HEK293 (cell line): ENCODE data around the gene MZB1.

Source experiments
- BCL11A ChIP-seq: fragments of 450-650 bp; formaldehyde crosslinking; IDR thresholded peaks from 2 replicates; pipeline ENCODE4 v1.5.1; 2016; ENCODE audit warnings: low read depth, missing biosample characterization, missing genetic modification characterization
- GFI1B ChIP-seq: fragments of 450-650 bp; formaldehyde crosslinking; IDR thresholded peaks from 2 replicates; pipeline ENCODE4 v1.5.1; 2016; ENCODE audit warnings: missing biosample characterization, missing genetic modification characterization
- HOXC10 ChIP-seq: sonication (generic); formaldehyde crosslinking; IDR thresholded peaks from 2 replicates; pipeline ENCODE4 v1.8.1; 2023; ENCODE audit warnings: mild to moderate bottlenecking, missing genetic modification reagents
- OSR2 ChIP-seq: fragments of 450-650 bp; formaldehyde crosslinking; IDR thresholded peaks from 2 replicates; pipeline ENCODE4 v1.5.1; 2016; ENCODE audit warnings: missing biosample characterization, missing genetic modification characterization
- PRDM1 ChIP-seq: fragments of 450-650 bp; formaldehyde crosslinking; IDR thresholded peaks from 2 replicates; pipeline ENCODE4; 2016; ENCODE audit warnings: missing biosample characterization, missing genetic modification characterization
- SCRT1 ChIP-seq: fragments of 450-650 bp; formaldehyde crosslinking; IDR thresholded peaks from 2 replicates; pipeline ENCODE4 v1.5.1; 2016; ENCODE audit warnings: missing biosample characterization, missing genetic modification characterization, borderline replicate concordance
- SP7 ChIP-seq: fragments of 450-650 bp; formaldehyde crosslinking; IDR thresholded peaks from 2 replicates; pipeline ENCODE4 v1.5.1; 2016; ENCODE audit warnings: missing biosample characterization, missing genetic modification characterization
- ZFP41 ChIP-seq: fragments of 450-650 bp; formaldehyde crosslinking; IDR thresholded peaks from 2 replicates; pipeline ENCODE4 v1.5.1; 2016; ENCODE audit warnings: missing biosample characterization, missing genetic modification characterization, borderline replicate concordance
- ZIC2 ChIP-seq: fragments of 450-650 bp; formaldehyde crosslinking; IDR thresholded peaks from 2 replicates; pipeline ENCODE4 v1.5.1; 2016; ENCODE audit warnings: missing biosample characterization, missing genetic modification characterization
- ZNF112 ChIP-seq: fragments of 450-650 bp; formaldehyde crosslinking; IDR thresholded peaks from 2 replicates; pipeline ENCODE4 v1.5.0; 2017; ENCODE audit warnings: missing biosample characterization, missing genetic modification characterization
- ZNF114 ChIP-seq: fragments of 450-650 bp; formaldehyde crosslinking; IDR thresholded peaks from 2 replicates; pipeline ENCODE4 v1.5.0; 2017; ENCODE audit warnings: missing biosample characterization, missing genetic modification characterization
- ZNF132 ChIP-seq: fragments of 450-650 bp; formaldehyde crosslinking; IDR thresholded peaks from 2 replicates; pipeline ENCODE4 v1.5.1; 2017; ENCODE audit warnings: missing biosample characterization, missing genetic modification characterization, borderline replicate concordance
- ZNF174 ChIP-seq: fragments of 450-650 bp; formaldehyde crosslinking; IDR thresholded peaks from 2 replicates; pipeline ENCODE4 v1.5.0; 2017; ENCODE audit warnings: missing biosample characterization, mild to moderate bottlenecking, missing genetic modification characterization
- ZNF2 ChIP-seq: fragments of 450-650 bp; formaldehyde crosslinking; IDR thresholded peaks from 2 replicates; pipeline ENCODE4 v1.5.1; 2016; ENCODE audit warnings: missing biosample characterization, missing genetic modification characterization
- ZNF324 ChIP-seq: fragments of 450-650 bp; formaldehyde crosslinking; IDR thresholded peaks from 2 replicates; pipeline ENCODE4 v1.5.1; 2016; ENCODE audit warnings: missing biosample characterization, missing genetic modification characterization
- ZNF426 ChIP-seq: fragments of 450-650 bp; formaldehyde crosslinking; IDR thresholded peaks from 2 replicates; pipeline ENCODE4 v1.5.1; 2017; ENCODE audit warnings: missing biosample characterization, missing genetic modification characterization, mild to moderate bottlenecking, inconsistent platforms, moderate library complexity
- ZNF473 ChIP-seq: fragments of 450-650 bp; formaldehyde crosslinking; IDR thresholded peaks from 2 replicates; pipeline ENCODE4 v1.5.1; 2017; ENCODE audit warnings: missing biosample characterization, missing genetic modification characterization
- ZNF529 ChIP-seq: fragments of 450-650 bp; formaldehyde crosslinking; IDR thresholded peaks from 2 replicates; pipeline ENCODE4 v1.5.1; 2017; ENCODE audit warnings: missing genetic modification characterization, missing biosample characterization; ENCODE audit not compliant: insufficient replicate concordance
- ZNF530 ChIP-seq: fragments of 450-650 bp; formaldehyde crosslinking; IDR thresholded peaks from 2 replicates; pipeline ENCODE4 v1.5.1; 2016; ENCODE audit warnings: low read depth, missing biosample characterization, missing genetic modification characterization
- ZNF555 ChIP-seq: fragments of 450-650 bp; formaldehyde crosslinking; conservative IDR thresholded peaks from 2 replicates; pipeline ENCODE4 v1.5.1; 2017; ENCODE audit warnings: missing biosample characterization, mild to moderate bottlenecking, missing genetic modification characterization, inconsistent platforms
- ZNF624 ChIP-seq: fragments of 450-650 bp; formaldehyde crosslinking; IDR thresholded peaks from 2 replicates; pipeline ENCODE4 v1.5.1; 2017; ENCODE audit warnings: missing biosample characterization, missing genetic modification characterization
- ZNF664 ChIP-seq: fragments of 450-650 bp; formaldehyde crosslinking; IDR thresholded peaks from 2 replicates; pipeline ENCODE4 v1.5.1; 2016; ENCODE audit warnings: missing biosample characterization, missing genetic modification characterization
- ZXDB ChIP-seq: fragments of 450-650 bp; formaldehyde crosslinking; IDR thresholded peaks from 2 replicates; pipeline ENCODE4 v1.5.1; 2016; ENCODE audit warnings: missing biosample characterization, missing genetic modification characterization
- TF ChIP-seq, protein P1 (sequence below): fragments of 450-650 bp; formaldehyde crosslinking; IDR thresholded peaks from 2 replicates; pipeline ENCODE4 v1.5.1; 2016; ENCODE audit warnings: missing biosample characterization, missing genetic modification characterization
- TF ChIP-seq, protein P2 (sequence below): fragments of 450-650 bp; formaldehyde crosslinking; IDR thresholded peaks from 2 replicates; pipeline ENCODE4 v1.5.1; 2016; ENCODE audit warnings: missing biosample characterization, missing genetic modification characterization
- TF ChIP-seq, protein P3 (sequence below): fragments of 450-650 bp; formaldehyde crosslinking; IDR thresholded peaks from 2 replicates; pipeline ENCODE4 v1.5.1; 2016; ENCODE audit warnings: missing biosample characterization, missing genetic modification characterization
- TF ChIP-seq, protein P4 (sequence below): fragments of 450-650 bp; formaldehyde crosslinking; IDR thresholded peaks from 2 replicates; pipeline ENCODE4 v1.5.1; 2016; ENCODE audit warnings: missing biosample characterization, missing genetic modification characterization, borderline replicate concordance
- TF ChIP-seq, protein P5 (sequence below): fragments of 450-650 bp; formaldehyde crosslinking; IDR thresholded peaks from 2 replicates; pipeline ENCODE4 v1.5.1; 2016; ENCODE audit warnings: missing biosample characterization, missing genetic modification characterization, low read depth
- TF ChIP-seq, protein P6 (sequence below): fragments of 450-650 bp; formaldehyde crosslinking; IDR thresholded peaks from 2 replicates; pipeline ENCODE4 v1.5.0; 2017; ENCODE audit warnings: missing biosample characterization, missing genetic modification characterization, borderline replicate concordance

The MZB1 gene

DNA sequence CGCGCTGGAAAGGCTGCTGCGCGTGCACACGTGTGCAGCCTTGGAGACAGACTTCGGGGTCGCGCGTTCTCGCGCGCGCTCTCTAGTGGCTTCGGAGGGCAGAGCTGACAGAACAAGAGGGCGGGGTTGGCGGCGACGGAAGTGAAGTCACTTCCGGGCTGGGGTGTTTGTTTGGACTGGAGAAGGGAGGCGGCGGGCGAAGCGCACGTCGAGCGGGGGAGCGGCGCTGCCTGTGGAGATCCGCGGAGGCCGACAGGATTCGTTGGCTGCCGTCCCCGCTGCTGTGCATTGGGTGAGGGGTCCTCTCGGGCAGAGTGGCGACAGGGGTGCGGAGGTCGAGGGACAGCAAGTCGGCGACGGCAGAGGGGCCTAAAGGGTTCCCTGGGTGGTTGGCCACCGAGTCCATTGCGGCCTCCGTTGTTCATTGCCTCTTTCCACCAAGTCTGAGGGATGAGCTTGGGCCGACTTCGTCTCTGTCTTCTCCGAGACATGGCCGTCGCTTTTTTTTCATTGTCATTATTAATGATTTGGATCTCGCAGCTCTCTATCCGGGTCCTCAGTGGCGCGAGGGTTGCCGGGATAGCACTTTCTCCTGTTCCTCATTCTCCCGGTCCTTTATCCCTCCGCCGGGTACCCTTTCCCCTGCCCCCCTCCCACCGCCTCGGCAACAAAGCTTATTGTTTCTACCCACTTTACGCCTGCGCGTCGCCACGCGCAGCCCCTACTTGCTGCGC is 47.9 kb downstream of the MZB1 start, which contains the start of gene PAIP2 (continued):
- TF ChIP-seq, protein P1, sequence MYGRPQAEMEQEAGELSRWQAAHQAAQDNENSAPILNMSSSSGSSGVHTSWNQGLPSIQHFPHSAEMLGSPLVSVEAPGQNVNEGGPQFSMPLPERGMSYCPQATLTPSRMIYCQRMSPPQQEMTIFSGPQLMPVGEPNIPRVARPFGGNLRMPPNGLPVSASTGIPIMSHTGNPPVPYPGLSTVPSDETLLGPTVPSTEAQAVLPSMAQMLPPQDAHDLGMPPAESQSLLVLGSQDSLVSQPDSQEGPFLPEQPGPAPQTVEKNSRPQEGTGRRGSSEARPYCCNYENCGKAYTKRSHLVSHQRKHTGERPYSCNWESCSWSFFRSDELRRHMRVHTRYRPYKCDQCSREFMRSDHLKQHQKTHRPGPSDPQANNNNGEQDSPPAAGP (tag by site-specific recombination) = peak; percentile 97
- TF ChIP-seq ZNF324 (tag by site-specific recombination) (peak; percentile 99), ZNF2 (peak; percentile 98), ZNF174 (tag by site-specific recombination) (no peak), ZNF624 (tag by site-specific recombination) (0 out of 2 replicates have a peak, but pooled peaks have one; percentile 58), BCL11A (no peak; the same call in 1 of the 2 replicates), ZXDB (peak; percentile 97), HOXC10 (0 out of 2 replicates have a peak, but pooled peaks have one; percentile 69), GFI1B (peak; percentile 55; the same call in 1 of the 2 replicates), ZIC2 (tag by site-specific recombination) (peak; percentile 55), SP7 (tag by site-specific recombination) (peak; percentile 95), ZNF664 (peak; percentile 49), ZNF426 (tag by site-specific recombination) (no peak), ZFP41 (tag by site-specific recombination) (no peak), ZNF473 (tag by site-specific recombination) (no peak), ZNF529 (tag by site-specific recombination) (no peak), ZNF132 (tag by site-specific recombination) (no peak), SCRT1 (tag by site-specific recombination) (no peak; the same call in 1 of the 2 replicates), ZNF112 (no peak), OSR2 (tag by site-specific recombination) (peak; percentile 48; the same call in 1 of the 2 replicates), ZNF114 (tag by site-specific recombination) (no peak), PRDM1 (tag by site-specific recombination) (peak; percentile 95), ZNF530 (tag by site-specific recombination) (no peak), ZNF555 (tag by site-specific recombination) (no peak)
- TF ChIP-seq, protein P2, sequence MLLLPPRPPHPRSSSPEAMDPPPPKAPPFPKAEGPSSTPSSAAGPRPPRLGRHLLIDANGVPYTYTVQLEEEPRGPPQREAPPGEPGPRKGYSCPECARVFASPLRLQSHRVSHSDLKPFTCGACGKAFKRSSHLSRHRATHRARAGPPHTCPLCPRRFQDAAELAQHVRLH (tag by site-specific recombination) = peak; percentile 89
- TF ChIP-seq, protein P3, sequence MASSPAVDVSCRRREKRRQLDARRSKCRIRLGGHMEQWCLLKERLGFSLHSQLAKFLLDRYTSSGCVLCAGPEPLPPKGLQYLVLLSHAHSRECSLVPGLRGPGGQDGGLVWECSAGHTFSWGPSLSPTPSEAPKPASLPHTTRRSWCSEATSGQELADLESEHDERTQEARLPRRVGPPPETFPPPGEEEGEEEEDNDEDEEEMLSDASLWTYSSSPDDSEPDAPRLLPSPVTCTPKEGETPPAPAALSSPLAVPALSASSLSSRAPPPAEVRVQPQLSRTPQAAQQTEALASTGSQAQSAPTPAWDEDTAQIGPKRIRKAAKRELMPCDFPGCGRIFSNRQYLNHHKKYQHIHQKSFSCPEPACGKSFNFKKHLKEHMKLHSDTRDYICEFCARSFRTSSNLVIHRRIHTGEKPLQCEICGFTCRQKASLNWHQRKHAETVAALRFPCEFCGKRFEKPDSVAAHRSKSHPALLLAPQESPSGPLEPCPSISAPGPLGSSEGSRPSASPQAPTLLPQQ (tag by site-specific recombination) = peak; percentile 85
- TF ChIP-seq, protein P4, sequence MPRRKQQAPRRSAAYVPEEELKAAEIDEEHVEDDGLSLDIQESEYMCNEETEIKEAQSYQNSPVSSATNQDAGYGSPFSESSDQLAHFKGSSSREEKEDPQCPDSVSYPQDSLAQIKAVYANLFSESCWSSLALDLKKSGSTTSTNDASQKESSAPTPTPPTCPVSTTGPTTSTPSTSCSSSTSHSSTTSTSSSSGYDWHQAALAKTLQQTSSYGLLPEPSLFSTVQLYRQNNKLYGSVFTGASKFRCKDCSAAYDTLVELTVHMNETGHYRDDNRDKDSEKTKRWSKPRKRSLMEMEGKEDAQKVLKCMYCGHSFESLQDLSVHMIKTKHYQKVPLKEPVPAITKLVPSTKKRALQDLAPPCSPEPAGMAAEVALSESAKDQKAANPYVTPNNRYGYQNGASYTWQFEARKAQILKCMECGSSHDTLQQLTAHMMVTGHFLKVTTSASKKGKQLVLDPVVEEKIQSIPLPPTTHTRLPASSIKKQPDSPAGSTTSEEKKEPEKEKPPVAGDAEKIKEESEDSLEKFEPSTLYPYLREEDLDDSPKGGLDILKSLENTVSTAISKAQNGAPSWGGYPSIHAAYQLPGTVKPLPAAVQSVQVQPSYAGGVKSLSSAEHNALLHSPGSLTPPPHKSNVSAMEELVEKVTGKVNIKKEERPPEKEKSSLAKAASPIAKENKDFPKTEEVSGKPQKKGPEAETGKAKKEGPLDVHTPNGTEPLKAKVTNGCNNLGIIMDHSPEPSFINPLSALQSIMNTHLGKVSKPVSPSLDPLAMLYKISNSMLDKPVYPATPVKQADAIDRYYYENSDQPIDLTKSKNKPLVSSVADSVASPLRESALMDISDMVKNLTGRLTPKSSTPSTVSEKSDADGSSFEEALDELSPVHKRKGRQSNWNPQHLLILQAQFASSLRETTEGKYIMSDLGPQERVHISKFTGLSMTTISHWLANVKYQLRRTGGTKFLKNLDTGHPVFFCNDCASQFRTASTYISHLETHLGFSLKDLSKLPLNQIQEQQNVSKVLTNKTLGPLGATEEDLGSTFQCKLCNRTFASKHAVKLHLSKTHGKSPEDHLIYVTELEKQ (tag by site-specific recombination) = peak; percentile 81
- TF ChIP-seq, protein P5, sequence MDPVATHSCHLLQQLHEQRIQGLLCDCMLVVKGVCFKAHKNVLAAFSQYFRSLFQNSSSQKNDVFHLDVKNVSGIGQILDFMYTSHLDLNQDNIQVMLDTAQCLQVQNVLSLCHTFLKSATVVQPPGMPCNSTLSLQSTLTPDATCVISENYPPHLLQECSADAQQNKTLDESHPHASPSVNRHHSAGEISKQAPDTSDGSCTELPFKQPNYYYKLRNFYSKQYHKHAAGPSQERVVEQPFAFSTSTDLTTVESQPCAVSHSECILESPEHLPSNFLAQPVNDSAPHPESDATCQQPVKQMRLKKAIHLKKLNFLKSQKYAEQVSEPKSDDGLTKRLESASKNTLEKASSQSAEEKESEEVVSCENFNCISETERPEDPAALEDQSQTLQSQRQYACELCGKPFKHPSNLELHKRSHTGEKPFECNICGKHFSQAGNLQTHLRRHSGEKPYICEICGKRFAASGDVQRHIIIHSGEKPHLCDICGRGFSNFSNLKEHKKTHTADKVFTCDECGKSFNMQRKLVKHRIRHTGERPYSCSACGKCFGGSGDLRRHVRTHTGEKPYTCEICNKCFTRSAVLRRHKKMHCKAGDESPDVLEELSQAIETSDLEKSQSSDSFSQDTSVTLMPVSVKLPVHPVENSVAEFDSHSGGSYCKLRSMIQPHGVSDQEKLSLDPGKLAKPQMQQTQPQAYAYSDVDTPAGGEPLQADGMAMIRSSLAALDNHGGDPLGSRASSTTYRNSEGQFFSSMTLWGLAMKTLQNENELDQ (tag by site-specific recombination) = no peak
- TF ChIP-seq, protein P6, sequence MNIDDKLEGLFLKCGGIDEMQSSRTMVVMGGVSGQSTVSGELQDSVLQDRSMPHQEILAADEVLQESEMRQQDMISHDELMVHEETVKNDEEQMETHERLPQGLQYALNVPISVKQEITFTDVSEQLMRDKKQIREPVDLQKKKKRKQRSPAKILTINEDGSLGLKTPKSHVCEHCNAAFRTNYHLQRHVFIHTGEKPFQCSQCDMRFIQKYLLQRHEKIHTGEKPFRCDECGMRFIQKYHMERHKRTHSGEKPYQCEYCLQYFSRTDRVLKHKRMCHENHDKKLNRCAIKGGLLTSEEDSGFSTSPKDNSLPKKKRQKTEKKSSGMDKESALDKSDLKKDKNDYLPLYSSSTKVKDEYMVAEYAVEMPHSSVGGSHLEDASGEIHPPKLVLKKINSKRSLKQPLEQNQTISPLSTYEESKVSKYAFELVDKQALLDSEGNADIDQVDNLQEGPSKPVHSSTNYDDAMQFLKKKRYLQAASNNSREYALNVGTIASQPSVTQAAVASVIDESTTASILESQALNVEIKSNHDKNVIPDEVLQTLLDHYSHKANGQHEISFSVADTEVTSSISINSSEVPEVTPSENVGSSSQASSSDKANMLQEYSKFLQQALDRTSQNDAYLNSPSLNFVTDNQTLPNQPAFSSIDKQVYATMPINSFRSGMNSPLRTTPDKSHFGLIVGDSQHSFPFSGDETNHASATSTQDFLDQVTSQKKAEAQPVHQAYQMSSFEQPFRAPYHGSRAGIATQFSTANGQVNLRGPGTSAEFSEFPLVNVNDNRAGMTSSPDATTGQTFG (tag by site-specific recombination) = no peak
